Heart left ventricle (tissue), 13 donors: Measurements from ENCODE around the gene CES1.

Experiments
- POLR2A ChIP-seq, 2 donors: fragments of 450-650 bp; IDR thresholded peaks; one replicate each; pipeline ENCODE4 v1.6.1; 2017; ENCODE audit warnings: antibody characterized with exemption in 2 of 2, mild to moderate bottlenecking in 2 of 2, moderate library complexity in 2 of 2
- TF ChIP-seq, protein P1 (sequence below), 12 donors: fragments of 200-600 bp; sonication (generic) in 4 of 12; IDR thresholded peaks; one replicate each; pipeline versions ENCODE4 v1.5.0 to v1.8.0; 2018 to 2022; ENCODE audit warnings: antibody characterized with exemption in 12 of 12, mild to moderate bottlenecking in 5 of 12
- donor health status: ischemic (EF 13 %, LVEDD 7.1; RV severe dilation, severe dysfunction).
- donor health status: DM: no; HTN: yes; CAD: no.
- donor health status: DM: no; HTN: no; CAD: no.
- donor health status: ischemic (EF 25% LVEDD 6.9; RV normal size, moderate dysfunction).
- donor health status: ischemic (EF 25% LVEDD 5.7; RV mildly dilated, moderate dysfunction).
- donor health status: ischemic (EF 35%, LVEDD 5.7; RV mildly dilated, moderate dysfunction).
- donor health status: nonischemic (EF 11% LVEDD 7.7; RV severe dilation, severe dysfunction).
- donor health status: DM: yes; HTN: yes; CAD: no.
- donor health status: PGD.
- donor health status: ischemic (EF 29% LVEDD 5.4; RV normal size, mild dysfunction).
- donor health status: nonischemic (EF 23%, LVEDD 6.1; RV moderate dilation, normal function).

DNA sequence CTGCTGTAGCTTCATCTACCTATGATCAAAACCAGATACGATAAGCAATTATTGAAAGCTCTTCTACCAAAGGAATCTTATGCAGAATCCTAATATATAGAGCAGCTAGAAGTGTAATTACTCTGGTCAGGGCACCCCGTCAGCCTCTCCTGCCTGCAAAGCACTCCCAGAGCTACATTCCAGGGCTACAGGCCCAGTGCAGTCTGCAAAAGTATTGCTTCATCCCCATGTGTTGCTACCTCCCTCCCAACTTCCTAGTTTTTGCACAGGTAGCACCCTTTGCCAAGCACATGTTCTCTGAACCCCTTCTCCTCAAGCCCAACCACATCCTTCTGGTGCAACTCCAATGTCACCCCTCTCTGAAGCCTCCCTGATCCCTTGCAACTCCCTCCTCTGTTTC, 35.2 kb upstream of the CES1 start:
- TF ChIP-seq, protein P1, sequence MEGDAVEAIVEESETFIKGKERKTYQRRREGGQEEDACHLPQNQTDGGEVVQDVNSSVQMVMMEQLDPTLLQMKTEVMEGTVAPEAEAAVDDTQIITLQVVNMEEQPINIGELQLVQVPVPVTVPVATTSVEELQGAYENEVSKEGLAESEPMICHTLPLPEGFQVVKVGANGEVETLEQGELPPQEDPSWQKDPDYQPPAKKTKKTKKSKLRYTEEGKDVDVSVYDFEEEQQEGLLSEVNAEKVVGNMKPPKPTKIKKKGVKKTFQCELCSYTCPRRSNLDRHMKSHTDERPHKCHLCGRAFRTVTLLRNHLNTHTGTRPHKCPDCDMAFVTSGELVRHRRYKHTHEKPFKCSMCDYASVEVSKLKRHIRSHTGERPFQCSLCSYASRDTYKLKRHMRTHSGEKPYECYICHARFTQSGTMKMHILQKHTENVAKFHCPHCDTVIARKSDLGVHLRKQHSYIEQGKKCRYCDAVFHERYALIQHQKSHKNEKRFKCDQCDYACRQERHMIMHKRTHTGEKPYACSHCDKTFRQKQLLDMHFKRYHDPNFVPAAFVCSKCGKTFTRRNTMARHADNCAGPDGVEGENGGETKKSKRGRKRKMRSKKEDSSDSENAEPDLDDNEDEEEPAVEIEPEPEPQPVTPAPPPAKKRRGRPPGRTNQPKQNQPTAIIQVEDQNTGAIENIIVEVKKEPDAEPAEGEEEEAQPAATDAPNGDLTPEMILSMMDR (IDR thresholded peaks at IDR 0.05) = no peak
- TF ChIP-seq POLR2A (IDR thresholded peaks at IDR 0.05) = no peak
